Astrocyte (in vitro differentiated cells and primary cell): ENCODE results near the gene FADS6. TPM values are rescaled to one million over a fixed set of nuclear protein-coding genes. Genes with fewer than 3 reads are reported as not detected.

ENCODE experiments used
- DNase-seq: peaks from one replicate; pipeline ENCODE4 v3.0.0-alpha.2; 2010; ENCODE audit warnings: low read depth
- FAIRE-seq: peaks from 2 replicates; lab custom pipeline; 2011; peaks lifted over from hg19 to GRCh38; lab: Jason Lieb, UNC
- H2AFZ ChIP-seq: 2 replicates; pipeline ENCODE4 v1.6.0; 2012; ENCODE audit warnings: low read depth, low read length, inconsistent platforms
- H3K27ac ChIP-seq: 2 replicates; pipeline ENCODE4 v1.5.1; 2011; ENCODE audit warnings: low read depth, low read length, inconsistent platforms
- H3K27me3 ChIP-seq: 2 replicates; pipeline ENCODE4 v1.6.0; 2011; ENCODE audit warnings: low read length, inconsistent platforms; ENCODE audit not compliant: insufficient read depth
- H3K36me3 ChIP-seq: 2 replicates; pipeline ENCODE4 v1.5.1; 2011; ENCODE audit warnings: low read length, inconsistent platforms; ENCODE audit not compliant: insufficient read depth
- H3K4me1 ChIP-seq: 2 replicates; pipeline ENCODE4 v1.5.1; 2011; ENCODE audit warnings: low read length, inconsistent platforms; ENCODE audit not compliant: insufficient read depth
- H3K4me2 ChIP-seq: 2 replicates; pipeline ENCODE4 v1.6.0; 2012; ENCODE audit warnings: low read length, inconsistent platforms
- H3K4me3 ChIP-seq: 2 replicates; pipeline ENCODE4 v1.5.1; 2011; ENCODE audit warnings: low read depth, mild to moderate bottlenecking, low read length, inconsistent platforms; ENCODE audit not compliant: insufficient read depth
- H3K79me2 ChIP-seq: 2 replicates; pipeline ENCODE4 v1.6.0; 2012; ENCODE audit warnings: mild to moderate bottlenecking, low read length, inconsistent platforms; ENCODE audit not compliant: insufficient read depth
- H3K9ac ChIP-seq: 2 replicates; pipeline ENCODE4 v1.6.0; 2012; ENCODE audit warnings: mild to moderate bottlenecking, low read length, inconsistent platforms
- H3K9me3 ChIP-seq: 2 replicates; pipeline ENCODE4 v1.5.1; 2012; ENCODE audit warnings: low read depth, mild to moderate bottlenecking, low read length, inconsistent platforms; ENCODE audit not compliant: insufficient read depth
- H4K20me1 ChIP-seq: 2 replicates; pipeline ENCODE4 v1.6.0; 2012; ENCODE audit warnings: low read length, inconsistent platforms; ENCODE audit not compliant: insufficient read depth
- H3K27ac Mint-ChIP-seq: one replicate; pipeline ENCODE4 v1.8.0; 2021; ENCODE audit warnings: mild to moderate bottlenecking, mixed read lengths; ENCODE audit not compliant: unreplicated experiment
- H3K27me3 Mint-ChIP-seq: one replicate; pipeline ENCODE4 v1.8.0; 2021; ENCODE audit warnings: low read depth, mixed read lengths; ENCODE audit not compliant: unreplicated experiment
- H3K36me3 Mint-ChIP-seq: one replicate; pipeline ENCODE4 v1.8.0; 2021; ENCODE audit warnings: low read depth, mixed read lengths; ENCODE audit not compliant: unreplicated experiment
- H3K4me1 Mint-ChIP-seq: one replicate; pipeline ENCODE4 v1.8.0; 2021; ENCODE audit warnings: low read depth, mixed read lengths; ENCODE audit not compliant: unreplicated experiment
- H3K4me3 Mint-ChIP-seq: one replicate; pipeline ENCODE4 v1.8.0; 2021; ENCODE audit warnings: mild to moderate bottlenecking, moderate library complexity, mixed read lengths; ENCODE audit not compliant: unreplicated experiment
- H3K9me3 Mint-ChIP-seq: one replicate; pipeline ENCODE4 v1.8.0; 2021; ENCODE audit warnings: mild to moderate bottlenecking, mixed read lengths; ENCODE audit not compliant: unreplicated experiment
- EZH2 ChIP-seq: IDR thresholded peaks from 2 replicates; pipeline ENCODE4 v1.6.1; 2012; ENCODE audit warnings: mild to moderate bottlenecking, low read length, inconsistent platforms; ENCODE audit not compliant: insufficient read depth
- total RNA-seq: library from RNA; stranded (reverse); gene quantifications from 2 replicates; pipeline ENCODE4 v1.2.1, GENCODE V29; 2021
- TF ChIP-seq, protein P1 (sequence below): IDR thresholded peaks from 2 replicates; pipeline ENCODE4 v1.5.1; 2011; ENCODE audit warnings: low read depth, mild to moderate bottlenecking, inconsistent platforms, low read length, moderate library complexity; ENCODE audit not compliant: insufficient read depth

FADS6 gene
- total RNA-seq, 1 donor from 2014 or later = not detected

DNA sequence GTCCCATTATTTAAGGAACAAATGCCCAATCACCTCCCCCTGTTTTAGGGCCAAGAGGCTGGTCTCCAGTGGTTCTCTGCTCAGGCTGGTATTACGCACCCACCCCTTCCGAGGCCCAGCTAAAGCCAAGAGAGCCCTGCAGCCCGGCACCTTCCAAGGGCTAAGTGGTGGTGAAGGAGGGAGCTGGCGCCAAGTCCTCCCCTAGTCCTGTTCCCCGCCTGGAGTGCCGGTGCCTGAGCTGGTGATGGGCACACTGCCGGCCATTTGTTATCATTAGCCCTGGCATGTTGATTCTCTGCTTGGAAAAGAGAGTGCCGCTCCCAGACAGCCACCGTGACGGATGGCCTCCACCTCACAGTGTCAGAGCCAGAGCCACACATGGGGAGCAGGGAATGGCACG lies 65.6 kb downstream of the FADS6 start:
- Mint-ChIP-seq H3K27me3 (peaks cover 2% of the 10 kb centered on the region), H3K36me3 (peaks cover 14% of the 10 kb centered on the region), H3K4me3 (no peak overlapping the region), H3K27ac (no peak overlapping the region), H3K4me1 (peaks cover 4% of the 10 kb centered on the region), H3K9me3 (no peaks in the 10 kb centered on the region)
- Histone ChIP-seq H3K27me3 (no peaks in the 10 kb centered on the region), H3K9me3 (no peaks in the 10 kb centered on the region), H4K20me1 (peaks cover 37% of the 10 kb centered on the region), H3K4me1 (no peaks in the 10 kb centered on the region), H3K36me3 (no peaks in the 10 kb centered on the region), H3K4me2 (no peak overlapping the region), H3K9ac (no peak overlapping the region), H3K79me2 (no peaks in the 10 kb centered on the region), H3K27ac (no peak overlapping the region), H3K4me3 (no peak overlapping the region), H2AFZ (no peak overlapping the region)
- TF ChIP-seq EZH2 = no peak
- TF ChIP-seq, protein P1, sequence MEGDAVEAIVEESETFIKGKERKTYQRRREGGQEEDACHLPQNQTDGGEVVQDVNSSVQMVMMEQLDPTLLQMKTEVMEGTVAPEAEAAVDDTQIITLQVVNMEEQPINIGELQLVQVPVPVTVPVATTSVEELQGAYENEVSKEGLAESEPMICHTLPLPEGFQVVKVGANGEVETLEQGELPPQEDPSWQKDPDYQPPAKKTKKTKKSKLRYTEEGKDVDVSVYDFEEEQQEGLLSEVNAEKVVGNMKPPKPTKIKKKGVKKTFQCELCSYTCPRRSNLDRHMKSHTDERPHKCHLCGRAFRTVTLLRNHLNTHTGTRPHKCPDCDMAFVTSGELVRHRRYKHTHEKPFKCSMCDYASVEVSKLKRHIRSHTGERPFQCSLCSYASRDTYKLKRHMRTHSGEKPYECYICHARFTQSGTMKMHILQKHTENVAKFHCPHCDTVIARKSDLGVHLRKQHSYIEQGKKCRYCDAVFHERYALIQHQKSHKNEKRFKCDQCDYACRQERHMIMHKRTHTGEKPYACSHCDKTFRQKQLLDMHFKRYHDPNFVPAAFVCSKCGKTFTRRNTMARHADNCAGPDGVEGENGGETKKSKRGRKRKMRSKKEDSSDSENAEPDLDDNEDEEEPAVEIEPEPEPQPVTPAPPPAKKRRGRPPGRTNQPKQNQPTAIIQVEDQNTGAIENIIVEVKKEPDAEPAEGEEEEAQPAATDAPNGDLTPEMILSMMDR = no peak
- FAIRE-seq = no peak
- DNase-seq = no peak

Other genes starting within 250 kb of the FADS6 start
- not detected in 2 replicates for gene CD300LF, start 180.7 kb downstream of the FADS6 start, total RNA-seq
- gene RAB37, start 156.4 kb downstream of the FADS6 start, total RNA-seq = 0.77 TPM in 1 of 2 replicates, not detected in the other
- 27.9 and 36.3 TPM in 2 replicates for gene NHERF1, start 145.0 kb downstream of the FADS6 start, total RNA-seq
- gene NAT9, start 117.3 kb downstream of the FADS6 start, total RNA-seq = 58.4 and 61.8 TPM in 2 replicates
- 0.50 and 1.0 TPM in 2 replicates for gene GRIN2C, start 33.7 kb downstream of the FADS6 start, total RNA-seq
- 30.8 and 34.2 TPM in 2 replicates for gene FDXR, start 20.6 kb downstream of the FADS6 start, total RNA-seq
- 0.14 TPM in 1 of 2 replicates, not detected in the other for gene USH1G, start 29.6 kb upstream of the FADS6 start, total RNA-seq
- not detected in 2 replicates for gene OTOP2, start 30.6 kb upstream of the FADS6 start, total RNA-seq
- not detected in 2 replicates for gene OTOP3, start 42.3 kb upstream of the FADS6 start, total RNA-seq
- gene HID1, start 79.1 kb upstream of the FADS6 start, total RNA-seq = 2.5 and 2.6 TPM in 2 replicates
- gene CDR2L, start 94.0 kb upstream of the FADS6 start, total RNA-seq = 59.1 and 62.9 TPM in 2 replicates
- 23.8 and 24.4 TPM in 2 replicates for gene MRPL58, start 119.0 kb upstream of the FADS6 start, total RNA-seq
- gene ATP5PD, start 153.3 kb upstream of the FADS6 start, total RNA-seq = 238 and 239 TPM in 2 replicates
- gene KCTD2, start 153.6 kb upstream of the FADS6 start, total RNA-seq = 17.1 and 18.6 TPM in 2 replicates
- 7.1 and 10.6 TPM in 2 replicates for gene SLC16A5, start 194.3 kb upstream of the FADS6 start, total RNA-seq
- 11.5 and 11.9 TPM in 2 replicates for gene ARMC7, start 216.3 kb upstream of the FADS6 start, total RNA-seq
- gene NT5C, start 238.1 kb upstream of the FADS6 start, total RNA-seq = 23.7 and 29.5 TPM in 2 replicates